SK-N-SH (cell line): ENCODE results near the gene CSNK2B. TPM values are rescaled to one million over a fixed set of nuclear protein-coding genes. Genes with fewer than 3 reads are reported as not detected.

Source experiments
- CTCF ChIA-PET: fragments of 300-600, 350-600 bp; formaldehyde crosslinking; extraction: SDS; loops from one replicate; lab custom pipeline; 2021; lab: Yijun Ruan, JAX
- POLR2A ChIA-PET: fragments of 350-600 bp; sonication (Branson Sonifier 250); formaldehyde crosslinking; extraction: SDS; loops from one replicate; lab custom pipeline; 2020; ENCODE audit warnings: antibody characterized with exemption, inconsistent platforms; lab: Yijun Ruan, JAX
- DNase-seq: peaks from one replicate; pipeline ENCODE4 v3.0.0; 2012
- H2AFZ ChIP-seq: fragments of 200-600 bp; sonication (generic); 2 replicates; pipeline ENCODE4 v1.8.1; 2016; ENCODE audit warnings: antibody characterized with exemption, mild to moderate bottlenecking, low read depth
- H3F3A ChIP-seq: fragments of 200-600 bp; sonication (generic); replicated peaks from 2 replicates; pipeline ENCODE3; 2016; ENCODE audit warnings: antibody characterized with exemption, mild to moderate bottlenecking; ENCODE audit not compliant: insufficient read depth
- H3K27ac ChIP-seq, 2 experiments: fragments of 200-500 bp in 1 of 2; fragments of 200-600 bp in 1 of 2; sonication (Bioruptor generic) in 1 of 2; sonication (generic), shearing (Covaris generic) in 1 of 2; 2 replicates each; pipeline versions ENCODE4 v1.5.1 to v1.6.1; 2014 to 2016; ENCODE audit warnings: low read depth in 2 of 2, inconsistent platforms in 1 of 2, low read length in 1 of 2, mild to moderate bottlenecking in 1 of 2, mixed read lengths in 1 of 2
- H3K27me3 ChIP-seq: fragments of 200-600 bp; sonication (generic), shearing (Covaris generic); 2 replicates; pipeline ENCODE4 v1.6.1; 2016; ENCODE audit warnings: mixed run types; ENCODE audit not compliant: insufficient read depth
- H3K36me3 ChIP-seq, 2 experiments: fragments of 200-500 bp in 1 of 2; fragments of 200-600 bp in 1 of 2; sonication (Bioruptor generic) in 1 of 2; sonication (generic) in 1 of 2; replicated peaks in 1 of 2; 2 replicates each; pipeline versions ENCODE3 to v1.5.1; 2014 to 2016; ENCODE audit warnings: low read length in 1 of 2, mild to moderate bottlenecking in 1 of 2; ENCODE audit not compliant: insufficient read depth in 2 of 2, control insufficient read depth in 1 of 2
- H3K4me1 ChIP-seq, 2 experiments: fragments of 200-500 bp in 1 of 2; fragments of 200-600 bp in 1 of 2; sonication (Bioruptor generic) in 1 of 2; sonication (generic), shearing (Covaris generic) in 1 of 2; 2 replicates each; pipeline versions ENCODE4 v1.5.1 to v1.6.1; 2014 to 2016; ENCODE audit warnings: low read depth in 1 of 2, low read length in 1 of 2, mixed run types in 1 of 2; ENCODE audit not compliant: insufficient read depth in 2 of 2, control insufficient read depth in 1 of 2
- H3K4me2 ChIP-seq: fragments of 200-600 bp; sonication (generic), shearing (Covaris generic); 2 replicates; pipeline ENCODE4 v1.6.1; 2017; ENCODE audit warnings: mixed run types
- H3K4me3 ChIP-seq, 2 experiments: fragments of 200-500 bp in 1 of 2; fragments of 200-600 bp in 1 of 2; sonication (Bioruptor generic) in 1 of 2; sonication (generic), shearing (Covaris generic) in 1 of 2; 2 replicates each; pipeline versions ENCODE4 v1.5.1 to v1.8.1; 2014 to 2016; ENCODE audit warnings: low read depth in 2 of 2, inconsistent platforms in 1 of 2, low read length in 1 of 2, mild to moderate bottlenecking in 1 of 2, mixed read lengths in 1 of 2, moderate library complexity in 1 of 2
- H3K79me2 ChIP-seq: fragments of 200-600 bp; sonication (generic); 2 replicates; pipeline ENCODE4 v1.8.1; 2017; ENCODE audit warnings: mild to moderate bottlenecking; ENCODE audit not compliant: insufficient read depth
- H3K9ac ChIP-seq: fragments of 200-600 bp; sonication (generic); 2 replicates; pipeline ENCODE4 v1.6.1; 2017; ENCODE audit warnings: mixed run types
- H3K9me2 ChIP-seq: fragments of 200-600 bp; sonication (generic); 2 replicates; pipeline ENCODE4 v1.6.1; 2017; ENCODE audit warnings: mixed run types
- H3K9me3 ChIP-seq: fragments of 200-600 bp; sonication (generic); 2 replicates; pipeline ENCODE4 v1.6.1; 2017; ENCODE audit warnings: mixed run types, mild to moderate bottlenecking, moderate library complexity
- H4K20me1 ChIP-seq: fragments of 200-600 bp; sonication (generic); 2 replicates; pipeline ENCODE4 v1.6.1; 2017; ENCODE audit warnings: mild to moderate bottlenecking, mixed run types; ENCODE audit not compliant: insufficient read depth
- CHD2 ChIP-seq: fragments of 150-350 bp; IDR thresholded peaks from 2 replicates; pipeline ENCODE4 v1.6.1; 2018; ENCODE audit warnings: low read length; ENCODE audit not compliant: partially characterized antibody
- CTCF ChIP-seq: fragments of 200-600 bp; sonication (generic); IDR thresholded peaks from 2 replicates; pipeline ENCODE4 v1.6.1; 2017; ENCODE audit warnings: antibody characterized with exemption, mild to moderate bottlenecking, moderate library complexity
- ELF1 ChIP-seq: IDR thresholded peaks from 2 replicates; pipeline ENCODE4 v1.4.0; 2012
- EZH2phosphoT487 ChIP-seq: fragments of 200-600 bp; sonication (generic); IDR thresholded peaks from 2 replicates; pipeline ENCODE4 v1.6.1; 2017; ENCODE audit warnings: low read depth, mixed run types, mild to moderate bottlenecking, antibody characterized with exemption, moderate library complexity, borderline replicate concordance
- FOSL2 ChIP-seq: IDR thresholded peaks from 2 replicates; pipeline ENCODE4 v1.4.0; 2012; ENCODE audit warnings: low read depth, mild to moderate bottlenecking, moderate library complexity, borderline replicate concordance
- FOXJ3 ChIP-seq: sonication (generic); formaldehyde crosslinking; IDR thresholded peaks from 2 replicates; pipeline ENCODE4 v1.5.1; 2020; ENCODE audit warnings: mild to moderate bottlenecking, missing genetic modification reagents
- FOXM1 ChIP-seq: IDR thresholded peaks from 2 replicates; pipeline ENCODE4 v1.4.0; 2012; ENCODE audit warnings: low read depth, mild to moderate bottlenecking
- GABPA ChIP-seq: IDR thresholded peaks from 2 replicates; pipeline ENCODE4 v1.4.0; 2012; ENCODE audit warnings: low read depth, mild to moderate bottlenecking
- GATA2 ChIP-seq: sonication (generic); formaldehyde crosslinking; IDR thresholded peaks from 2 replicates; pipeline ENCODE4 v1.5.0; 2020; ENCODE audit warnings: mild to moderate bottlenecking, missing genetic modification reagents
- JUND ChIP-seq: IDR thresholded peaks from 2 replicates; pipeline ENCODE4 v1.4.0; 2012
- MAX ChIP-seq: IDR thresholded peaks from 2 replicates; pipeline ENCODE4 v1.4.0; 2012; ENCODE audit warnings: low read depth
- MEF2A ChIP-seq: IDR thresholded peaks from 2 replicates; pipeline ENCODE4 v1.4.0; 2012; ENCODE audit warnings: low read depth, borderline replicate concordance
- MXI1 ChIP-seq: IDR thresholded peaks from 2 replicates; pipeline ENCODE4 v1.6.1; 2012; ENCODE audit warnings: mild to moderate bottlenecking, low read depth, low read length, improper control_type of control experiment
- NFIC ChIP-seq: IDR thresholded peaks from 2 replicates; pipeline ENCODE4 v1.4.0; 2012; ENCODE audit warnings: borderline replicate concordance
- NRF1 ChIP-seq: IDR thresholded peaks from 2 replicates; pipeline ENCODE4 v1.6.1; 2012; ENCODE audit warnings: low read depth, mild to moderate bottlenecking, low read length
- POLR2AphosphoS5 ChIP-seq: IDR thresholded peaks from 2 replicates; pipeline ENCODE4 v1.6.1; 2012; ENCODE audit warnings: low read depth, low read length
- RCOR1 ChIP-seq: fragments of 150-350 bp; IDR thresholded peaks from 2 replicates; pipeline ENCODE4 v1.6.1; 2017; ENCODE audit warnings: antibody characterized with exemption, low read length
- RFX5 ChIP-seq: IDR thresholded peaks from 2 replicates; pipeline ENCODE4 v1.6.1; 2012; ENCODE audit warnings: mild to moderate bottlenecking, improper control_type of control experiment, low read length
- RXRA ChIP-seq: IDR thresholded peaks from 2 replicates; pipeline ENCODE4 v1.4.0; 2012; ENCODE audit warnings: low read depth, mild to moderate bottlenecking, borderline replicate concordance
- SIN3A ChIP-seq: IDR thresholded peaks from 2 replicates; pipeline ENCODE4 v1.6.1; 2012; ENCODE audit warnings: low read depth, mild to moderate bottlenecking, low read length, moderate library complexity, borderline replicate concordance
- SMC3 ChIP-seq: IDR thresholded peaks from 2 replicates; pipeline ENCODE4 v1.6.1; 2012; ENCODE audit warnings: low read depth, low read length, improper control_type of control experiment
- TAF1 ChIP-seq: IDR thresholded peaks from 2 replicates; pipeline ENCODE4 v1.6.1; 2012; ENCODE audit warnings: low read depth, mild to moderate bottlenecking, low read length, moderate library complexity, borderline replicate concordance
- TCF12 ChIP-seq: IDR thresholded peaks from 2 replicates; pipeline ENCODE4 v1.4.0; 2012
- TEAD4 ChIP-seq: IDR thresholded peaks from 2 replicates; pipeline ENCODE4 v1.4.0; 2012; ENCODE audit warnings: mild to moderate bottlenecking, borderline replicate concordance; ENCODE audit not compliant: insufficient read depth
- USF1 ChIP-seq: IDR thresholded peaks from 2 replicates; pipeline ENCODE4 v1.4.0; 2012; ENCODE audit warnings: low read depth, borderline replicate concordance
- YY1 ChIP-seq: IDR thresholded peaks from 2 replicates; pipeline ENCODE4 v1.4.0; 2012; ENCODE audit warnings: low read depth, mild to moderate bottlenecking
- ZBTB33 ChIP-seq: IDR thresholded peaks from 2 replicates; pipeline ENCODE4 v1.4.0; 2012; ENCODE audit warnings: low read depth, borderline replicate concordance
- WGBS: methylation state at CpG from one replicate; pipeline ENCODE4 v1.1.6; 2017; ENCODE audit warnings: low lambda C conversion rate; 5-methylcytosine and 5-hydroxymethylcytosine counted together
- polyA plus RNA-seq, 3 experiments: library from polyadenylated mRNA; depleted of rRNA; stranded (reverse); fragments of >200 nt; gene quantifications; 2 replicates each; pipeline ENCODE4 v1.2.3, GENCODE V29; 2012

The CSNK2B gene
- polyA plus RNA-seq, 1 of the 3 experiments (the other 2 are of a cell fraction), result 101 TPM

GRCh38 chr6:31705931-31706330 lies 40.1 kb downstream of the CSNK2B start:
- Histone ChIP-seq H3K9me3 (no peaks in the 10 kb centered on the region), H3K27me3 (no peaks in the 10 kb centered on the region), H4K20me1 (no peaks in the 10 kb centered on the region), H3K9me2 (no peaks in the 10 kb centered on the region), H2AFZ (no peak overlapping the region), H3K4me1 (peaks cover 0 to 13% of the 10 kb centered on the region in 2 experiments; a peak in 2 of 4 replicates), H3F3A (peaks cover 12% of the 10 kb centered on the region), H3K9ac (no peak overlapping the region), H3K79me2 (peaks cover 19% of the 10 kb centered on the region), H3K36me3 (no peaks in the 10 kb centered on the region), H3K4me3 (no peak overlapping the region), H3K4me2 (no peak overlapping the region), H3K27ac (no peak overlapping the region)
- WGBS, result 57% methylated on average over 6 of the region's 6 CpGs
- ChIA-PET POLR2A (interaction anchor here (0.5 kb wide), 1 partner anchor 85 kb away, joined by 5 read pairs; no protein-coding TSS in a partner anchor), CTCF (interaction anchor here (1.2 kb wide), 1 partner anchor 24 kb away, joined by 3 read pairs; no protein-coding TSS in a partner anchor)
- DNase-seq, result no peak
- TF ChIP-seq POLR2AphosphoS5 (no peak), ZBTB33 (no peak), RCOR1 (no peak), CHD2 (no peak), GATA2 (CRISPR knock-in tag) (no peak), FOSL2 (no peak), FOXM1 (no peak), GABPA (no peak), MXI1 (no peak), NRF1 (no peak), RXRA (no peak), NFIC (no peak), YY1 (no peak), EZH2phosphoT487 (no peak), JUND (no peak), TAF1 (no peak), SIN3A (no peak), MEF2A (no peak), ELF1 (no peak)

GRCh38 chr6:31706599-31706998 lies 40.7 kb downstream of the CSNK2B start, which contains the start of gene LY6G6F:
TSS of gene LY6G6F (plus strand) at chr6:31706866. CDS start at chr6:31706907, 41 bp downstream.
- peaks cover 12% of the 10 kb centered on the region for H3K79me2 ChIP-seq
- CTCF ChIA-PET, result interaction anchor here (1.2 kb wide), 1 partner anchor 23 kb away, joined by 3 read pairs; no protein-coding TSS in a partner anchor
- TF ChIP-seq MAX, result no peak
- TF ChIP-seq YY1, result no peak
- TF ChIP-seq TCF12, result no peak
- no peak for TF ChIP-seq TEAD4
- no peak for TF ChIP-seq NFIC
- no peak for TF ChIP-seq SMC3
- no peak for TF ChIP-seq NRF1
- TF ChIP-seq USF1, result no peak
- no peak for TF ChIP-seq ELF1
- no peak for TF ChIP-seq CTCF
- no peak for TF ChIP-seq GATA2 (CRISPR knock-in tag)
- TF ChIP-seq FOXM1, result no peak
- TF ChIP-seq FOXJ3 (CRISPR knock-in tag), result no peak
- TF ChIP-seq POLR2AphosphoS5, result no peak
- TF ChIP-seq MXI1, result no peak
- no peak for TF ChIP-seq RFX5

More at GRCh38 chr6:31706599-31706998, 40.7 kb downstream of the CSNK2B start, which contains the start of gene LY6G6F:
- H3K4me2 ChIP-seq, result no peak within 1 kb of the TSS
- H3F3A ChIP-seq, result peaks cover 12% of the 10 kb centered on the region
- H2AFZ ChIP-seq, result no peak within 1 kb of the TSS
- POLR2A ChIA-PET, result interaction anchor here (0.5 kb wide), 1 partner anchor 84 kb away, joined by 5 read pairs; no protein-coding TSS in a partner anchor
- 75% methylated on average over 1 of the region's 3 CpGs for WGBS
- no peak for DNase-seq
- H4K20me1 ChIP-seq, result no peaks in the 10 kb centered on the region
- H3K4me1 ChIP-seq, result peaks cover 0 to 6% of the 10 kb centered on the region in 2 experiments; a peak in 2 of 4 replicates
- H3K27ac ChIP-seq, result no peak within 1 kb of the TSS
- H3K9me3 ChIP-seq, result no peaks in the 10 kb centered on the region
- H3K27me3 ChIP-seq, result no peaks in the 10 kb centered on the region
- H3K9ac ChIP-seq, result no peak within 1 kb of the TSS
- H3K9me2 ChIP-seq, result no peaks in the 10 kb centered on the region
- H3K4me3 ChIP-seq, result no peak within 1 kb of the TSS
- no peaks in the 10 kb centered on the region for H3K36me3 ChIP-seq
